Measurements from ENCODE around the gene PTAR1. TPM values are rescaled to one million over a fixed set of nuclear protein-coding genes. Genes with fewer than 3 reads are reported as not detected.

The PTAR1 gene
- total RNA-seq, 1 experiment from 2014 or later = 44.9 TPM

DNA sequence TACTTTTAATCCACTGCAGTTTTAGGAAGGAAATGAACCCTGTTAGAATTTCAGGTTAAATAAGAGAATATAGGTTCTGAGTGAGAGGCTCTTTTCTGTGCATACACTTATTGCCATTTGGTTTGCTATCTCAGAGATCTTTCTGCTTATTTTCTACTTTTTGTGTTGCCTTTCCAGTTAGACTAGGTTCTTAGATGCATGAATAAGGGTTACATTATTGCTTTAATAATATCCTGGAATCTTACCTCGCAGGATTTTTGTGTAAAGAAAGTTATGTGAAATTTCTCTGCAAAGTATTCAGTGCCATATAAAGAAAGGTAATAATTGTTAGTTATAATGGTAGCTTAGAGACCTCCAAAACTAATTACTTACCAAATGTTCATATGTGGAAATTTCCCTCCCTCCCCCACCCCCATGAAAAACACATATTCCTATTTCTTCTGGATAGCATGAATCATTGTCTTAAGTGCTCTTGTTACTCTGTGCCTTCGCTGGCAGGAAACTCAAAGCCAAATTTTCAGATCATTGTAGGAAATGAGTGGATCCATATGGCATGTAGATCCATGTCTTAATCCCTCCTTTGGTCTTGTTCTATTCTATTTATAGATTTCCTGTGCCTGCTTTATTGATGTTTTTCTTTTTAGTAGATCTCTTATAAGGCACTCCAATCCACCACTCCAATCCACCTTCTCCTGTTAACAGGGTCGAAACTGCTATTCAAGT, 84.9 kb downstream of the PTAR1 start:
- Histone ChIP-seq H3K9me2 (ENCODE audit: insufficient read depth) (no peaks in the 10 kb centered on the region), H3K36me3 (ENCODE audit: low read depth) (no peaks in the 10 kb centered on the region), H3K4me2 (peak overlapping the region; percentile 71), H3K4me3 (peak overlapping the region; percentile 23; the same call in 1 of the 2 replicates), H3K79me2 (ENCODE audit: low read depth) (no peaks in the 10 kb centered on the region), H3F3A (ENCODE audit: insufficient read depth, low read depth) (peaks cover 26% of the 10 kb centered on the region), H2AFZ (peak overlapping the region; percentile 34; the same call in 1 of the 2 replicates), H3K4me1 (replicated peaks; ENCODE audit: insufficient read depth) (peaks cover 32% of the 10 kb centered on the region), H3K9me3 (ENCODE audit: insufficient read depth, low read depth) (no peaks in the 10 kb centered on the region), H3K27ac (peak overlapping the region; percentile 83), H4K20me1 (ENCODE audit: insufficient read depth) (no peaks in the 10 kb centered on the region), H3K27me3 (ENCODE audit: insufficient read depth, low read depth) (no peaks in the 10 kb centered on the region)
- no TSS peak for BruUV-seq (replicated peaks)
- peak in 1 of 2 experiments; percentile 88 for DNase-seq
- intact Hi-C loops (cut with micrococcal nuclease; ENCODE audit: unreplicated experiment) = loop anchor here (2.0 to 10.0 kb wide), 5 partner anchors 84 to 930 kb away; partner anchors contain the start of gene SMC5
- ChIA-PET POLR2A (ENCODE audit: unreplicated experiment) (interaction anchor here (0.6 kb wide), 2 partner anchors 85 to 211 kb away, joined by 3 to 6 read pairs; partner anchors contain the start of gene PTAR1), CTCF (no interaction called here)
- TF ChIP-seq, protein P1, sequence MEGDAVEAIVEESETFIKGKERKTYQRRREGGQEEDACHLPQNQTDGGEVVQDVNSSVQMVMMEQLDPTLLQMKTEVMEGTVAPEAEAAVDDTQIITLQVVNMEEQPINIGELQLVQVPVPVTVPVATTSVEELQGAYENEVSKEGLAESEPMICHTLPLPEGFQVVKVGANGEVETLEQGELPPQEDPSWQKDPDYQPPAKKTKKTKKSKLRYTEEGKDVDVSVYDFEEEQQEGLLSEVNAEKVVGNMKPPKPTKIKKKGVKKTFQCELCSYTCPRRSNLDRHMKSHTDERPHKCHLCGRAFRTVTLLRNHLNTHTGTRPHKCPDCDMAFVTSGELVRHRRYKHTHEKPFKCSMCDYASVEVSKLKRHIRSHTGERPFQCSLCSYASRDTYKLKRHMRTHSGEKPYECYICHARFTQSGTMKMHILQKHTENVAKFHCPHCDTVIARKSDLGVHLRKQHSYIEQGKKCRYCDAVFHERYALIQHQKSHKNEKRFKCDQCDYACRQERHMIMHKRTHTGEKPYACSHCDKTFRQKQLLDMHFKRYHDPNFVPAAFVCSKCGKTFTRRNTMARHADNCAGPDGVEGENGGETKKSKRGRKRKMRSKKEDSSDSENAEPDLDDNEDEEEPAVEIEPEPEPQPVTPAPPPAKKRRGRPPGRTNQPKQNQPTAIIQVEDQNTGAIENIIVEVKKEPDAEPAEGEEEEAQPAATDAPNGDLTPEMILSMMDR (conservative IDR thresholded peaks at IDR 0.05) = no peak
- no peak for TF ChIP-seq EZH2 (IDR thresholded peaks at IDR 0.05; ENCODE audit: low read depth)

DNA sequence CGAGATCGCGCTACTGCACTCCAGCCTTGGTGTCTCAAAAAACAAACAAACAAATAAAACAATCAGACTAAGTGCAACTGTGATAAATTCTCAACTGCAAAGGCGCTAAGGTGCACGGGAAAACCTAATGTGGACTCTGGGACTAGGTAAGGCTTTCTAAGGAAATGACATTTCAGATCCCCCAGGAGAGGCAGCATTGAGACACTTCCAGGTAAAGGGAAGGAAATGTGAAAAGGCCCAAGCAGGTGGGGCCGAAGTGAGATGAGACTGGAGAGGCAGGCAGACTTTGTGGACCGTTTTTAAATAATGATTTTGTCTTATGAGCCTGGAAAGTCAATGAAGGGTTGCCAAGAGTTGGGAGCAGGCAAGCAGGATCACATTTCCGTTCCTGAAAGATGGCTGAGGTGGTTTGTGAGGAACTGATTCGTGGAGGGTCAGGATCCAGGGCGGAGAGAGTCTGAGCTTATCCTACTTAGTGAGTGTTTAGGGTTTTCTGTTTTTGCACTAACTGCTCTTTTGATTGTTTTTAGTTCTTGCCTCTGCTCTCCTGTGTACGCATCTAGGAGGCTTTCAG, 85.6 kb downstream of the PTAR1 start:
- Histone ChIP-seq H3K27me3 (ENCODE audit: insufficient read depth, low read depth) (no peaks in the 10 kb centered on the region), H3F3A (ENCODE audit: insufficient read depth, low read depth) (peaks cover 26% of the 10 kb centered on the region), H3K36me3 (ENCODE audit: low read depth) (no peaks in the 10 kb centered on the region), H3K27ac (peak overlapping the region; percentile 83), H3K4me2 (peak overlapping the region; percentile 71), H2AFZ (peak overlapping the region; percentile 34; the same call in 1 of the 2 replicates), H4K20me1 (ENCODE audit: insufficient read depth) (no peaks in the 10 kb centered on the region), H3K9me3 (ENCODE audit: insufficient read depth, low read depth) (no peaks in the 10 kb centered on the region), H3K79me2 (ENCODE audit: low read depth) (no peaks in the 10 kb centered on the region), H3K4me3 (peak overlapping the region; percentile 23; the same call in 1 of the 2 replicates), H3K9me2 (ENCODE audit: insufficient read depth) (no peaks in the 10 kb centered on the region), H3K4me1 (replicated peaks; ENCODE audit: insufficient read depth) (peaks cover 32% of the 10 kb centered on the region)
- TF ChIP-seq EZH2 (IDR thresholded peaks at IDR 0.05; ENCODE audit: low read depth) = no peak
- TF ChIP-seq, protein P1 (conservative IDR thresholded peaks at IDR 0.05) = peak; percentile 11; the same call in 1 of the 2 replicates
- intact Hi-C loops (cut with micrococcal nuclease; ENCODE audit: unreplicated experiment) = loop anchor here (2.0 to 10.0 kb wide), 5 partner anchors 85 to 931 kb away; partner anchors contain the start of gene SMC5
- no peak for DNase-seq
- CTCF ChIA-PET = interaction anchor here (1.1 kb wide), 1 partner anchor 257 kb away, joined by 4 read pairs; no protein-coding TSS in a partner anchor
- POLR2A ChIA-PET (ENCODE audit: unreplicated experiment) = interaction anchor here (0.6 kb wide), 2 partner anchors 86 to 212 kb away, joined by 3 to 6 read pairs; partner anchors contain the start of gene PTAR1
- no TSS peak for BruUV-seq (replicated peaks)

DNA sequence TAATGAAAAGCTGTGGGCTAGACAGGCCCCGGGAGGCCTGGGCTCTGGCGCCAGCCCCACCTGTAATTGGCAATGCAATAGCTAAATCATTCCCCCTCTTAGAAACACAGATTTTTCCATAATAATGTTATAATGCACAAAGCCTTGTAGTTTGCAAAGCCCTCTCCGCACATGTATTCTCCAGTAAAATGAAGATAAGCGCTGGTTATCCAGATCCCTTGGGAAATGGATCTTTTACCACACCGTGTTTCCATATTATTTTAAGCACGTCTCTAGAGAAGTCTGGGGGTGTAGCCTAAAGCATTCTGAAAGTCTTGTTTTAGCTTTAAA, 86.5 kb downstream of the PTAR1 start:
- no peaks in the 10 kb centered on the region for H3K9me3 ChIP-seq (ENCODE audit: insufficient read depth, low read depth)
- peak overlapping the region; percentile 96 for H2AFZ ChIP-seq
- peak overlapping the region; percentile 100 for H3K4me2 ChIP-seq
- H4K20me1 ChIP-seq (ENCODE audit: insufficient read depth) = no peaks in the 10 kb centered on the region
- H3K27me3 ChIP-seq (ENCODE audit: insufficient read depth, low read depth) = no peaks in the 10 kb centered on the region
- ChIA-PET CTCF (interaction anchor here (0.5 to 1.1 kb wide), 4 partner anchors 11 to 1209 kb away, joined by 3 to 6 read pairs (median 4); no protein-coding TSS in a partner anchor), POLR2A (ENCODE audit: unreplicated experiment) (interaction anchor here (0.6 to 0.8 kb wide), 2 partner anchors 61 to 226 kb away, joined by 3 to 5 read pairs; no protein-coding TSS in a partner anchor)
- H3K79me2 ChIP-seq (ENCODE audit: low read depth) = no peaks in the 10 kb centered on the region
- intact Hi-C loops (cut with micrococcal nuclease; ENCODE audit: unreplicated experiment) = loop anchor here (2.0 to 10.0 kb wide), 6 partner anchors 206 to 932 kb away; partner anchors contain the start of gene SMC5
- H3K36me3 ChIP-seq (ENCODE audit: low read depth) = no peaks in the 10 kb centered on the region
- no TSS peak for BruUV-seq (replicated peaks)
- H3K9me2 ChIP-seq (ENCODE audit: insufficient read depth) = no peaks in the 10 kb centered on the region
- H3F3A ChIP-seq (ENCODE audit: insufficient read depth, low read depth) = peaks cover 26% of the 10 kb centered on the region
- DNase-seq = no peak
- peak overlapping the region; percentile 76 for H3K4me3 ChIP-seq
- no peak overlapping the region for H3K27ac ChIP-seq
- TF ChIP-seq, protein P1 (conservative IDR thresholded peaks at IDR 0.05) = no peak
- no peak for TF ChIP-seq EZH2 (IDR thresholded peaks at IDR 0.05; ENCODE audit: low read depth)
- H3K4me1 ChIP-seq (replicated peaks; ENCODE audit: insufficient read depth) = peaks cover 32% of the 10 kb centered on the region

Measured in PC-9 (cell line).